Stomach (tissue), 19 donors: Measurements from ENCODE around the gene CHCHD2. TPM values are rescaled to one million over a fixed set of nuclear protein-coding genes. Genes with fewer than 3 reads are reported as not detected.
"Not testable (repeated sequence)": the region's sequence is repeated elsewhere in the genome, so short reads cannot be mapped to it uniquely, and the experiment has no call there.

Source experiments
- DNase-seq, 2 donors: peaks; one replicate each; pipeline versions ENCODE4 v3.0.0 to v3.0.0-alpha.2; 2013 to 2019
- H3K27ac ChIP-seq, 5 donors: fragments of 200-600 bp in 4 of 5; sonication (generic) in 4 of 5; one replicate each; pipeline ENCODE4 v1.5.1; 2013 to 2019; ENCODE audit warnings: mild to moderate bottlenecking in 1 of 5, moderate library complexity in 1 of 5
- H3K27me3 ChIP-seq, 3 donors: fragments of 200-600 bp; sonication (generic); one replicate each; pipeline ENCODE4 v1.5.1; 2017 to 2019; ENCODE audit warnings: mixed run types in 1 of 3
- H3K36me3 ChIP-seq, 4 donors: fragments of 200-600 bp; sonication (generic); 1 replicate in 3 of 4; 2 replicates in 1 of 4; pipeline ENCODE4 v1.5.1; 2016 to 2019
- H3K4me1 ChIP-seq, 4 donors: fragments of 200-600 bp; sonication (generic); one replicate each; pipeline ENCODE4 v1.5.1; 2016 to 2019
- H3K4me3 ChIP-seq, 4 donors: fragments of 200-600 bp; sonication (generic) in 3 of 4; one replicate each; pipeline ENCODE4 v1.5.1; 2016 to 2019; ENCODE audit warnings: mild to moderate bottlenecking in 1 of 4
- H3K9me3 ChIP-seq, 4 donors: fragments of 200-600 bp; sonication (generic); one replicate each; pipeline ENCODE4 v1.5.1; 2016 to 2019
- CTCF ChIP-seq, 7 experiments: fragments of 450-650 bp in 4 of 7; fragments of 200-600 bp in 3 of 7; sonication (generic) in 3 of 7; IDR thresholded peaks; one replicate each; pipeline ENCODE4 v1.5.1; 2016 to 2019; ENCODE audit warnings: antibody characterized with exemption in 7 of 7, control low read depth in 2 of 7, mild to moderate bottlenecking in 1 of 7
- EP300 ChIP-seq: sonication (generic); formaldehyde crosslinking; IDR thresholded peaks from one replicate; pipeline ENCODE4 v1.6.1; 2017; ENCODE audit warnings: antibody characterized with exemption
- POLR2A ChIP-seq, 4 donors: fragments of 450-650 bp; IDR thresholded peaks; one replicate each; pipeline ENCODE4 v1.6.1; 2016; ENCODE audit warnings: antibody characterized with exemption in 4 of 4, control low read depth in 2 of 4, mild to moderate bottlenecking in 1 of 4, moderate library complexity in 1 of 4
- POLR2AphosphoS5 ChIP-seq, 3 donors: sonication (generic); formaldehyde crosslinking; IDR thresholded peaks; one replicate each; pipeline ENCODE4 v1.6.1; 2016; ENCODE audit warnings: antibody characterized with exemption in 3 of 3
- WGBS, 5 donors: extraction: QIAGEN DNeasy Blood & Tissue Kit in 3 of 5; methylation state at CpG; one replicate each; pipeline versions ENCODE4 v1.1.5 to v1.1.7; 2013 to 2018; 5-methylcytosine and 5-hydroxymethylcytosine counted together
- intact Hi-C: fragments of 100-400 bp; cut with DNase I; formaldehyde crosslinking; loops from one replicate; pipeline ENCODE4 v1.15.1; 2023; ENCODE audit warnings: low total_unique reads
- long read RNA-seq, 10 donors: transcript quantifications; one replicate each; lab custom pipeline, GENCODE V29; 2026
- polyA plus RNA-seq, 3 donors: library from polyadenylated mRNA; stranded (reverse); fragments of 200-250 nt; gene quantifications; one replicate each; pipeline ENCODE4 v1.2.3, GENCODE V29; 2013
- total RNA-seq, 5 donors: library from RNA; depleted of rRNA; stranded (reverse); fragments of >200 nt; gene quantifications; one replicate each; pipeline versions ENCODE4 v1.1.0 to v1.2.3, GENCODE V29; 2014 to 2016
- donor health status: healthy with polysubstance abuse.
- donor health status: Bipolar disorder and iron deficiency.
- donor health status: healthy.

CHCHD2 gene
- total RNA-seq (100 to 1,000 TPM in 3 of 5 donors, 10 to 100 TPM in 2; 43.7 to 232 (median 149) TPM), polyA plus RNA-seq (100 to 1,000 TPM; 455 to 710 (median 659) TPM)
- long read RNA-seq, donor 1, transcript CHCHD2-201 (4 exons, 901 nt) = major isoform, 70 of 117 reads
- long read RNA-seq, donor 1, partial matches to known transcripts = 44 of 117 reads
- long read RNA-seq, donor 1, other reads (novel, unspliced or antisense) = 0 of 117 reads
- long read RNA-seq, donor 2, transcript CHCHD2-201 (4 exons, 901 nt) = major isoform, 91 of 133 reads
- long read RNA-seq, donor 2, partial matches to known transcripts = 29 of 133 reads
- long read RNA-seq, donor 2, other reads (novel, unspliced or antisense) = 11 of 133 reads
- long read RNA-seq, donor 3, transcript CHCHD2-201 (4 exons, 901 nt) = major isoform, 110 of 162 reads
- long read RNA-seq, donor 3, partial matches to known transcripts = 44 of 162 reads
- long read RNA-seq, donor 3, other reads (novel, unspliced or antisense) = 6 of 162 reads
- long read RNA-seq, donor 4, transcript CHCHD2-201 (4 exons, 901 nt) = major isoform, 27 of 27 reads
- long read RNA-seq, donor 4, partial matches to known transcripts = 0 of 27 reads
- long read RNA-seq, donor 4, other reads (novel, unspliced or antisense) = 0 of 27 reads
- long read RNA-seq, donor 5, transcript CHCHD2-201 (4 exons, 901 nt) = major isoform, 186 of 250 reads
- long read RNA-seq, donor 5, transcript CHCHD2-202 (3 exons, 694 nt) = minor isoform, 7 of 250 reads
- long read RNA-seq, donor 5, partial matches to known transcripts = 52 of 250 reads
- long read RNA-seq, donor 5, other reads (novel, unspliced or antisense) = 5 of 250 reads
- long read RNA-seq, donor 6, transcript CHCHD2-202 (3 exons, 694 nt) = minor isoform, 14 of 431 reads
- long read RNA-seq, donor 6, transcript CHCHD2-201 (4 exons, 901 nt) = major isoform, 290 of 431 reads
- long read RNA-seq, donor 6, partial matches to known transcripts = 116 of 431 reads
- long read RNA-seq, donor 6, other reads (novel, unspliced or antisense) = 11 of 431 reads
- long read RNA-seq, donor 7, transcript CHCHD2-201 (4 exons, 901 nt) = major isoform, 198 of 272 reads
- long read RNA-seq, donor 7, transcript CHCHD2-202 (3 exons, 694 nt) = minor isoform, 10 of 272 reads
- long read RNA-seq, donor 7, partial matches to known transcripts = 58 of 272 reads
- long read RNA-seq, donor 7, other reads (novel, unspliced or antisense) = 6 of 272 reads
- long read RNA-seq, donor 8, transcript CHCHD2-201 (4 exons, 901 nt) = major isoform, 203 of 268 reads
- long read RNA-seq, donor 8, partial matches to known transcripts = 56 of 268 reads
- long read RNA-seq, donor 8, other reads (novel, unspliced or antisense) = 5 of 268 reads
- long read RNA-seq, donor 9, transcript CHCHD2-202 (3 exons, 694 nt) = minor isoform, 6 of 282 reads
- long read RNA-seq, donor 9, transcript CHCHD2-201 (4 exons, 901 nt) = major isoform, 183 of 282 reads
- long read RNA-seq, donor 9, partial matches to known transcripts = 93 of 282 reads
- long read RNA-seq, donor 9, other reads (novel, unspliced or antisense) = 0 of 282 reads
- long read RNA-seq, donor 10, transcript CHCHD2-201 (4 exons, 901 nt) = major isoform, 79 of 117 reads
- long read RNA-seq, donor 10, partial matches to known transcripts = 30 of 117 reads
- long read RNA-seq, donor 10, other reads (novel, unspliced or antisense) = 5 of 117 reads

- Histone ChIP-seq H3K4me3 (peak within 1 kb of the TSS; percentile 71 to 93 (median 79)), H3K27me3 (no peaks in the 10 kb centered on the region), H3K27ac (peak within 1 kb of the TSS; percentile 87 to 98 (median 95)), H3K9me3 (no peaks in the 10 kb centered on the region), H3K36me3 (peaks cover 29 to 34% (median 33%) of the 10 kb centered on the region in 4 donors), H3K4me1 (peaks cover 10 to 30% (median 21%) of the 10 kb centered on the region in 4 donors)
- DNase-seq = peak; percentile 97 to 100
- intact Hi-C loops = no loop called here
- 1 to 2% (median 1%) methylated on average over 38 to 57 of the region's 57 CpGs for WGBS, 5 donors
- TF ChIP-seq POLR2AphosphoS5 (IDR thresholded peaks at IDR 0.05) (peak; percentile 80 to 98 (median 97)), CTCF (IDR thresholded peaks at IDR 0.05) (peak in 1 of 7 experiments; percentile 9), EP300 (peak; percentile 3), POLR2A (IDR thresholded peaks at IDR 0.05) (peak in 2 of 4 donors; percentile 90 to 95)
These were observed at the start of gene CHCHD2 for GRCh38 chr7:56106108-56107073. CHCHD2 (minus strand) TSS chr7:56106476; CDS start chr7:56106413, 63 bp downstream.

- H3K9me3 ChIP-seq, H3K27me3 ChIP-seq, DNase-seq, intact Hi-C loops, H3K4me1 ChIP-seq, H3K27ac ChIP-seq, H3K4me3 ChIP-seq, H3K36me3 ChIP-seq: not testable (repeated sequence)
- 40 to 72% (median 69%) methylated on average over 2 of the region's 2 CpGs for WGBS, 5 donors
These were observed 24.8 kb upstream of the CHCHD2 start for GRCh38 chr7:56131062-56131461.

- Histone ChIP-seq H3K27ac (no peak overlapping the region), H3K27me3 (no peaks in the 10 kb centered on the region), H3K4me3 (no peak overlapping the region), H3K9me3 (no peaks in the 10 kb centered on the region), H3K36me3 (no peaks in the 10 kb centered on the region), H3K4me1 (no peaks in the 10 kb centered on the region)
- TF ChIP-seq POLR2AphosphoS5 (IDR thresholded peaks at IDR 0.05) (no peak), EP300 (no peak), POLR2A (IDR thresholded peaks at IDR 0.05) (no peak), CTCF (IDR thresholded peaks at IDR 0.05) (no peak)
- intact Hi-C loops = no loop called here
- no peak for DNase-seq
- WGBS, 5 donors = 74 to 79% (median 78%) methylated on average over 7 of the region's 7 CpGs
These were observed 21.1 kb upstream of the CHCHD2 start for GRCh38 chr7:56127241-56127975.
